ENCODE data around the gene IFI6.

Gene IFI6

GRCh38 chr1:27668121-27668807, 3.7 kb downstream of the IFI6 start:
- Mint-ChIP-seq H3K4me1 (peaks cover 38% of the 10 kb centered on the region), H3K27me3 (ENCODE audit: low read depth, poor library complexity) (peaks cover 20% of the 10 kb centered on the region), H3K36me3 (ENCODE audit: low read depth) (no peaks in the 10 kb centered on the region), H3K9me3 (no peaks in the 10 kb centered on the region), H3K4me3 (no peak overlapping the region), H3K27ac (no peak overlapping the region)
- DNase-seq = no peak
- TF ChIP-seq CTCF (IDR thresholded peaks at IDR 0.05) = no peak

DNA sequence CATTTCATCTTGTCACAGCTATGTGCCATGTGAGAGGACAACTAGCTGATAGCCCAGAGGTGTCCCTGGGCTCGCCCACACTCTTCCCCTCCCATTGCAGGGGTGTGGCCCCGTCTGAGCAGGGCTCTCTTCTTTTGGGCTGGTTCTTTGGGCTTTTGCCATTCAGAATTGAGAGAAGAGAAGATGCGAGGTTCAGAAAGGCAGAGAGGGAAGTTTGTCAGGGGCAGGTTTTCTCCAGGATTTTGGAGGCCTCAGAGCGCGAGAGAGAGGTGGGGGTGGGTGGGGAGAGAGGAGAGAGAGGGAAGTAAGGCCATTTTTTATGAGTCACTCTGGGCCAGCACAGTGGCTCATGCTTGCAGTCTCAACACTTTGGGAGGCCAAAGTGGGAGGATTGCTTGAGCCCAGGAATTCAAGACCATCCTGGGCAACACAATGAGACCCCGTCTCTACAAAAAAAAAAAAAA, 5.2 kb downstream of the IFI6 start:
- no peaks in the 10 kb centered on the region for H3K36me3 Mint-ChIP-seq (ENCODE audit: low read depth)
- no peak for TF ChIP-seq CTCF (IDR thresholded peaks at IDR 0.05)

DNA sequence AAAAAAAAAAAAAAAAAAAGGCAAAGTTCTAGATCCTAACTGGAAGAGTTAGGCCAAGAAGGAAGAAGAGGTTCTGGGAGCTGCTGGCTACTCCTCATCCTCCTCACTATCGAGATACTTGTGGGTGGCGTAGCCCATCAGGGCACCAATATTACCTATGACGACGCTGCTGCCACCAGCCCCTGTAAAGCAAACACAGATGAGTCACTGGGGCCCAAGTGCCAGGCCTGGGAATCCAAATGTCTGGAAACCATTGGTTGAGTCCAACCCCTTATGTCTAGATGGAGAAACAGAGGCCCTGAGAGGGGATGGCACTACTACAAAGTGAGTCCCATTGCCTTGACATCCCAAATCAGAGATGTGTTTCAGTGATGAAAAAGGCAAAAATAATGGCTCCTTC, 5.7 kb downstream of the IFI6 start:
- no peak overlapping the region for H3K4me3 Mint-ChIP-seq
- peaks cover 20% of the 10 kb centered on the region for H3K27me3 Mint-ChIP-seq (ENCODE audit: low read depth, poor library complexity)
- peaks cover 42% of the 10 kb centered on the region for H3K4me1 Mint-ChIP-seq
- H3K9me3 Mint-ChIP-seq = no peaks in the 10 kb centered on the region
- no peak for TF ChIP-seq CTCF (IDR thresholded peaks at IDR 0.05)
- no peak overlapping the region for H3K27ac Mint-ChIP-seq
- H3K36me3 Mint-ChIP-seq (ENCODE audit: low read depth) = no peaks in the 10 kb centered on the region
- DNase-seq = no peak

More for the DNA sequence above, 5.2 kb downstream of the IFI6 start:
- no peak overlapping the region for H3K27ac Mint-ChIP-seq
- no peak for DNase-seq
- peaks cover 41% of the 10 kb centered on the region for H3K4me1 Mint-ChIP-seq
- no peak overlapping the region for H3K4me3 Mint-ChIP-seq
- peaks cover 20% of the 10 kb centered on the region for H3K27me3 Mint-ChIP-seq (ENCODE audit: low read depth, poor library complexity)
- H3K9me3 Mint-ChIP-seq = no peaks in the 10 kb centered on the region

DNA sequence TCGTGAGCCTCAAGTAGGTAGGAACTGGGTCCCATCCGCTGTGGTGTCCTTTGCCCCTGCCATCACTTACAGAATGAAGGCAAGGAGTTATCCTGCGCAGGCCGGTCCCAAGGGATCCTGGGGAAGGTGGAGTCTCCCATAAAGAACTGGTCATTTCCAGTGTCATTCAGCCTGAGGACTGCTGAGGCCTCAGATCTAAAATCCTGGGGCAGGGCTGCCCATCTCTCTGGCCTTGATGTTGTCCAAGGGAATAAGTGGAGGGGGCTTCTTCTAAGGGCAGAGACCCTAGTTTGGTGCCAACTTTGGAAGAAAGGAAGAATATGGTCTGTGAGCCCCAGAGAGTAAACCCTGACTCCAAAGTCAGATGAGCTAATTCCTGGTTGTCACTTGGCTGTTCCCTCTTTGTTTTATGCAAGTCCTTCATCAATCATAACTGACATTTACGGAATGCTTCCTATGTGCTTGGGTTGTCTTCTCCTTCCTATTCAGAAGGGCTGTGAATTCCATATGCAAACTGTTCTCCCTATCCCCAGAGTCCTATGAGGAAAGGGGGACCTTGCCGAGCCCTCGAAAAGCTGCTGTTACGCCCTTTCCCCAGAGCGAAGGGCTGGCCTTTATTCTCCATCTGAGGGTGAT, 6.9 kb downstream of the IFI6 start:
- H3K27me3 Mint-ChIP-seq (ENCODE audit: low read depth, poor library complexity) = peaks cover 17% of the 10 kb centered on the region
- no peaks in the 10 kb centered on the region for H3K9me3 Mint-ChIP-seq
- peaks cover 50% of the 10 kb centered on the region for H3K4me1 Mint-ChIP-seq
- no peaks in the 10 kb centered on the region for H3K36me3 Mint-ChIP-seq (ENCODE audit: low read depth)
- no peak overlapping the region for H3K27ac Mint-ChIP-seq
- no peak for TF ChIP-seq CTCF (IDR thresholded peaks at IDR 0.05)
- DNase-seq = no peak
- no peak overlapping the region for H3K4me3 Mint-ChIP-seq

DNA sequence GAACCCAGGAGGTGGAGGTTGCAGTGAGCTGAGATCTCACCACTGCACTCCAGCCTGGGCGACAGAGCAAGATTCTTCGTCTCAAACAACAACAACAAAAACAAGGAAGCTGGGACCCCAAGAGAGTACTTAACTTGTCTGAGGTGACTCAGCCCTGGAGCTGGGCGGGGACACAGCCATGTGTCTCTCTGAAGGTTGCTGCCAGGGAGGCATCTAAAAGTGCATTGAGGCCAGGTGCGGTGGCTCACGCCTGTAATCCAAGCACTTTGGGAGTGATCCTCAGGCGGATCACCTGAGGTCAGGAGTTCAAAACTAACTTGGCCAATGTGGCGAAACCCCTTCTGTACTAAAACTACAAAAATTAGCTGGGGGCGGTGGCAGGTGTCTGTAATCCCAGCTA, 7.7 kb downstream of the IFI6 start:
- peaks cover 10% of the 10 kb centered on the region for H3K27me3 Mint-ChIP-seq (ENCODE audit: low read depth, poor library complexity)
- H3K27ac Mint-ChIP-seq = no peak overlapping the region
- H3K9me3 Mint-ChIP-seq = no peaks in the 10 kb centered on the region
- DNase-seq = no peak
- H3K4me1 Mint-ChIP-seq = peaks cover 53% of the 10 kb centered on the region
- TF ChIP-seq CTCF (IDR thresholded peaks at IDR 0.05) = no peak
- no peaks in the 10 kb centered on the region for H3K36me3 Mint-ChIP-seq (ENCODE audit: low read depth)
- H3K4me3 Mint-ChIP-seq = no peak overlapping the region
